DOHH2 (cell line): Measurements from ENCODE around the gene TIMM17B.

Experiments used
- H3F3A ChIP-seq: fragments of 200-600 bp; sonication (generic), shearing (Covaris generic); 2 replicates; pipeline ENCODE4 v1.6.0; 2016; ENCODE audit warnings: antibody characterized with exemption, mild to moderate bottlenecking; ENCODE audit not compliant: control insufficient read depth, insufficient read depth
- H3K27ac ChIP-seq: fragments of 200-600 bp; sonication (generic); 2 replicates; pipeline ENCODE4 v1.5.1; 2014; ENCODE audit warnings: low read depth, mild to moderate bottlenecking, low read length, moderate library complexity
- H3K27me3 ChIP-seq: fragments of 200-600 bp; sonication (generic); 2 replicates; pipeline ENCODE4 v1.6.1; 2014; ENCODE audit warnings: mild to moderate bottlenecking, low read length, mixed read lengths; ENCODE audit not compliant: control insufficient read depth
- H3K36me3 ChIP-seq: fragments of 200-600 bp; sonication (generic); 2 replicates; pipeline ENCODE4 v1.6.1; 2014; ENCODE audit warnings: mild to moderate bottlenecking, low read length, moderate library complexity, mixed read lengths; ENCODE audit not compliant: control insufficient read depth
- H3K4me1 ChIP-seq: fragments of 200-600 bp; sonication (generic); 2 replicates; pipeline ENCODE4 v1.6.1; 2014; ENCODE audit warnings: mild to moderate bottlenecking, low read length, mixed read lengths; ENCODE audit not compliant: control insufficient read depth
- H3K4me2 ChIP-seq: fragments of 200-600 bp; sonication (generic); 2 replicates; pipeline ENCODE4 v1.6.0; 2014; ENCODE audit warnings: mild to moderate bottlenecking, low read length, moderate library complexity
- H3K4me3 ChIP-seq: fragments of 200-600 bp; sonication (generic); 2 replicates; pipeline ENCODE4 v1.5.1; 2014; ENCODE audit warnings: mild to moderate bottlenecking, low read length, mixed read lengths
- H3K79me2 ChIP-seq: fragments of 200-600 bp; sonication (generic); 2 replicates; pipeline ENCODE4 v1.6.1; 2014; ENCODE audit warnings: mild to moderate bottlenecking, low read length, mixed read lengths; ENCODE audit not compliant: control insufficient read depth
- H3K9me2 ChIP-seq: fragments of 200-600 bp; sonication (generic); replicated peaks from 2 replicates; pipeline ENCODE4 v1.6.1; 2014; ENCODE audit warnings: mild to moderate bottlenecking, low read length, mixed read lengths; ENCODE audit not compliant: control insufficient read depth
- H3K9me3 ChIP-seq: fragments of 200-600 bp; sonication (generic); 2 replicates; pipeline ENCODE4 v1.6.1; 2014; ENCODE audit warnings: antibody characterized with exemption, low read length, mixed read lengths; ENCODE audit not compliant: control insufficient read depth, insufficient read depth
- H4K20me1 ChIP-seq: fragments of 200-600 bp; sonication (generic); 2 replicates; pipeline ENCODE4 v1.6.0; 2014; ENCODE audit warnings: low read depth, mild to moderate bottlenecking, antibody characterized with exemption, low read length, moderate library complexity; ENCODE audit not compliant: control insufficient read depth, insufficient read depth
- EZH2phosphoT487 ChIP-seq: fragments of 200-600 bp; sonication (generic); IDR thresholded peaks from 2 replicates; pipeline ENCODE4 v1.6.1; 2017; ENCODE audit warnings: borderline replicate concordance, mild to moderate bottlenecking, antibody characterized with exemption, low read length, moderate library complexity, mixed read lengths
- TF ChIP-seq, protein P1 (sequence below): fragments of 200-600 bp; sonication (generic); IDR thresholded peaks from one replicate; pipeline ENCODE4 v1.5.1; 2014; ENCODE audit warnings: antibody characterized with exemption, mild to moderate bottlenecking, low read depth, low read length; ENCODE audit not compliant: poor library complexity, severe bottlenecking

The TIMM17B gene

DNA sequence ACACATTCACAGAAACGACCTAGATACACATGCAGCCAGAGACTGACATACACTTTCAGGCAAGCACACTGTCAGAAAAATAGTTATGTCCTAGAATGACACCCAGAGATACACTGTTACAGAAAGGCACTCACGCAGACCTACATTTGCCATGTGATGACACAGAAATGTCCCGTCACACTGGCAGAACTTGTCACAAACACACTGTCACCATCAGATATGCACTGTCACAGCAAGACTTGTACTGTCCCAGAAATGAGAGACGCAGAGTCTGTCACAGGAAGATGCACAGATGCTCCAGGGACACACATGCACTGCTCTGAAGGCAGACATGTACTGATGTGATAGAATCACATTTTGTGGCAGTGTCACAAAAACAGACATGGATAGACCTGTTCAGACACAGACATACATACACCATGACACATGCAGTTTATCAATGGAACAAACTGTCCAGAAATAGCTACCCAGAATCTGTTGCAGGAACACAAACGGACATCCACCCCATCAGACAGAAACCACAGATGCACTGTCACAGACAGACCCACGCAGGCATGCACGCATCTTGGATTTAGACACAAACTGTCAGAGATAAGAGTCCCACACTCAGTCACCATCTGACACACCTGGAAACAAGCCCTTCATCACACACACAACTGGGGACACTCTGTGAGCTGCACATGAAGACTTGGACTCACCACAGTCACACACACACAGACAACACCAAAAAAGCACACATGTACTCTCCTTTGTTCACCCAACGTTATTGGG lies 22.6 kb upstream of the TIMM17B start:
- Histone ChIP-seq H3K27ac (peak overlapping the region; percentile 64), H3K4me1 (peaks cover 30% of the 10 kb centered on the region), H3K9me2 (no peaks in the 10 kb centered on the region), H3K27me3 (no peaks in the 10 kb centered on the region), H3K4me2 (peak overlapping the region; percentile 61), H4K20me1 (peaks cover 11% of the 10 kb centered on the region; the same call in 1 of the 2 replicates), H3K36me3 (peaks cover 36% of the 10 kb centered on the region), H3K79me2 (peaks cover 36% of the 10 kb centered on the region), H3F3A (peaks cover 10% of the 10 kb centered on the region), H3K9me3 (no peaks in the 10 kb centered on the region), H3K4me3 (peak overlapping the region; percentile 75)
- TF ChIP-seq EZH2phosphoT487 = no peak
- TF ChIP-seq, protein P1, sequence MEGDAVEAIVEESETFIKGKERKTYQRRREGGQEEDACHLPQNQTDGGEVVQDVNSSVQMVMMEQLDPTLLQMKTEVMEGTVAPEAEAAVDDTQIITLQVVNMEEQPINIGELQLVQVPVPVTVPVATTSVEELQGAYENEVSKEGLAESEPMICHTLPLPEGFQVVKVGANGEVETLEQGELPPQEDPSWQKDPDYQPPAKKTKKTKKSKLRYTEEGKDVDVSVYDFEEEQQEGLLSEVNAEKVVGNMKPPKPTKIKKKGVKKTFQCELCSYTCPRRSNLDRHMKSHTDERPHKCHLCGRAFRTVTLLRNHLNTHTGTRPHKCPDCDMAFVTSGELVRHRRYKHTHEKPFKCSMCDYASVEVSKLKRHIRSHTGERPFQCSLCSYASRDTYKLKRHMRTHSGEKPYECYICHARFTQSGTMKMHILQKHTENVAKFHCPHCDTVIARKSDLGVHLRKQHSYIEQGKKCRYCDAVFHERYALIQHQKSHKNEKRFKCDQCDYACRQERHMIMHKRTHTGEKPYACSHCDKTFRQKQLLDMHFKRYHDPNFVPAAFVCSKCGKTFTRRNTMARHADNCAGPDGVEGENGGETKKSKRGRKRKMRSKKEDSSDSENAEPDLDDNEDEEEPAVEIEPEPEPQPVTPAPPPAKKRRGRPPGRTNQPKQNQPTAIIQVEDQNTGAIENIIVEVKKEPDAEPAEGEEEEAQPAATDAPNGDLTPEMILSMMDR = no peak

DNA sequence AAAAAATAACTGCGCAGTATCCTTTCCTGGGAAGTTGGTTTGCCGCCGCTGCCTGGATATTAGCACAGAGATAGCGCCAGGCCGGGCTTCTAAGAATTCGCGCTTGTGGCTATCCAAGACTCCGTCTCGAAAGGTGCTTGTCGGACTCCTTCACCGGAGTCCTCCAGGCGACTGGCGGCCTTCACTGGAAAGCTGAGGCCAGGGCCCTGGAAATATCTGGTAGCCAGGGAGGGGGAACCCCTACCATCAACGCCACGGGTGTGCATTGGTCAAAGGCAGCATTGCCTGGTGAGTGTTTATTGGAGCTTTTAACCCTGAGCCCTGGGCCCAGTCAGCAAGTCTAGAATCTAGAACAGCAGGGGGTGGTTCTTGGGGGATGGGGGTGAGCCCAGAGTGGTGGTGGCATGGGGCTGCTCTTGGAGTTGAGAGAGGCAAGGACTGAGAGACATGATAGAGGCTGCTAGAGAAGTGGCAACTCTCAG lies 21.8 kb upstream of the TIMM17B start:
- Histone ChIP-seq H4K20me1 (peaks cover 13% of the 10 kb centered on the region; the same call in 1 of the 2 replicates), H3K4me2 (peak overlapping the region; percentile 61), H3F3A (peaks cover 10% of the 10 kb centered on the region), H3K36me3 (peaks cover 43% of the 10 kb centered on the region), H3K9me2 (no peaks in the 10 kb centered on the region), H3K4me1 (peaks cover 30% of the 10 kb centered on the region), H3K9me3 (no peaks in the 10 kb centered on the region), H3K27me3 (no peaks in the 10 kb centered on the region), H3K79me2 (peaks cover 39% of the 10 kb centered on the region), H3K4me3 (peak overlapping the region; percentile 75), H3K27ac (peak overlapping the region; percentile 64)
- TF ChIP-seq EZH2phosphoT487 = no peak
- TF ChIP-seq, protein P1 = no peak

DNA sequence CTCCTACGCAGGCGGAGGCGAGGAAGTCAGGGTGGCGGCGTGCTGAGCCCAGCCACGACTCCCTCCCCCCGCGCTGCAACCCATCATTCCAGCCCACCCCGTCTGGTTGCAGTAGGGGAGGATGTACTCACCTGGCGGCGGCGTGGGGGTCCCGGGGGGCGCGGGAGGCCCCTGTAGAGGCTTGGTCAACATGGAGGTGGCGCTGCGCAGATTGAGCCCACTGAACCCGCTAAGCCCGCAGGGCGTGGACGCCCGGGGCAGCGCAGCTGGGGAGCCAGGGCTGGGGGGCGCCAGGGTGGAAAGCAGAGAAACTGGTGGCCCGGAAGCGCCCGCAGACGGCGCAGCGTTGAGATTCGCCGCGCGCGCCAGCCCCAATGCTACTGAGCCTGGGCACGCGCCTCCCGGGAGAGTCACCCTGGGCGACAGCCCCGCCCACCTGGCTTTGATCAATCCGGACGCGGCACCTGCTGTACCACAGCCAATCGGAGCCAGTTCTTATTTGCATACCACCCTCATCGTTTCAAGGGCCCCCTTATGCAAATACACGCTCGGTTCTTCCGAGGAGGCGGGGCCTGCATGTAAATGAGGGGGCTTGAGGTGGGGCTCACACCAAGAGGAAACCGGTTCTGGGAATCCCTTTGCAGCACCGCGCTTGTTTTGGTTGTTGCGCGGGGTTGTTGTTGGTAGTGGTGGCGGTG lies 21.2 kb upstream of the TIMM17B start, which contains the start of gene PIM2:
Gene PIM2 (minus strand): TSS at position 382 of the 698 bp plus-strand sequence. CDS start 190 bp downstream, at position 192.
- Histone ChIP-seq H3K36me3 (peaks cover 49% of the 10 kb centered on the region), H3K4me3 (peak within 1 kb of the TSS; percentile 75), H3K27ac (peak within 1 kb of the TSS; percentile 83), H3K4me2 (peak within 1 kb of the TSS; percentile 72), H3K9me2 (no peaks in the 10 kb centered on the region), H3K27me3 (no peaks in the 10 kb centered on the region), H3F3A (peaks cover 10% of the 10 kb centered on the region), H3K9me3 (no peaks in the 10 kb centered on the region), H4K20me1 (peaks cover 13% of the 10 kb centered on the region; the same call in 1 of the 2 replicates), H3K4me1 (peaks cover 30% of the 10 kb centered on the region), H3K79me2 (peaks cover 39% of the 10 kb centered on the region)
- TF ChIP-seq, protein P1 = no peak
- no peak for TF ChIP-seq EZH2phosphoT487
